Measurements from ENCODE around the gene CCDC186.

DNA sequence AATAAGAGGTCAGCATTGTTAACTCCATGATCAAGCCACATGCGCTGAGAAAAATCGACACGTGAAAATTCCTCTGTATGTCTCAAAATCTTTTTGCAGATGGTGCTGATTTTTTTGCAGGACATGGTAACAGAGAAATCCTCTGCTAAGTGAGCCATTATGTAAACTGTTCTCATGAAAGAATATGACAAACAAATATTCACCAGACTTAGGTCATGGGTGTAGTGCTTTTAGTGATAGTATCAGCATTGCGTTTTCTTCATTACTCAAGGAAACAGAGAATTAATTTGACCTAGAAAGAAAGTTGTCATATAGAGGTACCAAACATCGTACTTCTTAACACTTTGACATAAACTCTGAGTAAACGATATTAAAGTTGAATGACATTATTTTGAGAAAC is 95.7 kb downstream of the CCDC186 start:
- TF ChIP-seq POLR2A (IDR thresholded peaks at IDR 0.05; ENCODE audit: low read depth, low read length) = no peak
- no peak for TF ChIP-seq CTCF (conservative IDR thresholded peaks at IDR 0.05; ENCODE audit: low read depth, low read length)
- TF ChIP-seq MAFK (IDR thresholded peaks at IDR 0.05; ENCODE audit: low read depth, low read length) = no peak
- TF ChIP-seq, protein P1, sequence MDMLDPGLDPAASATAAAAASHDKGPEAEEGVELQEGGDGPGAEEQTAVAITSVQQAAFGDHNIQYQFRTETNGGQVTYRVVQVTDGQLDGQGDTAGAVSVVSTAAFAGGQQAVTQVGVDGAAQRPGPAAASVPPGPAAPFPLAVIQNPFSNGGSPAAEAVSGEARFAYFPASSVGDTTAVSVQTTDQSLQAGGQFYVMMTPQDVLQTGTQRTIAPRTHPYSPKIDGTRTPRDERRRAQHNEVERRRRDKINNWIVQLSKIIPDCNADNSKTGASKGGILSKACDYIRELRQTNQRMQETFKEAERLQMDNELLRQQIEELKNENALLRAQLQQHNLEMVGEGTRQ (IDR thresholded peaks at IDR 0.05; ENCODE audit: low read depth, low read length) = no peak
- no peak for TF ChIP-seq RAD21 (IDR thresholded peaks at IDR 0.05; ENCODE audit: low read length)
- no peak for TF ChIP-seq FOS (IDR thresholded peaks at IDR 0.05; ENCODE audit: low read depth, low read length)
- TF ChIP-seq RFX5 (IDR thresholded peaks at IDR 0.05; ENCODE audit: low read depth, low read length) = no peak
- no peak for TF ChIP-seq RCOR1 (IDR thresholded peaks at IDR 0.05; ENCODE audit: insufficient replicate concordance, low read length)
- TF ChIP-seq MAZ (IDR thresholded peaks at IDR 0.05; ENCODE audit: borderline replicate concordance, low read depth, low read length) = no peak
- TF ChIP-seq CHD1 (IDR thresholded peaks at IDR 0.05; ENCODE audit: low read depth, low read length) = no peak
